Astrocyte (in vitro differentiated cells and primary cell): ENCODE data around the gene ADIPOQ.

Experiments used
- EZH2 ChIP-seq: IDR thresholded peaks from 2 replicates; pipeline ENCODE4 v1.6.1; 2012; ENCODE audit warnings: mild to moderate bottlenecking, low read length, inconsistent platforms; ENCODE audit not compliant: insufficient read depth
- TF ChIP-seq, protein P1 (sequence below): IDR thresholded peaks from 2 replicates; pipeline ENCODE4 v1.5.1; 2011; ENCODE audit warnings: low read depth, mild to moderate bottlenecking, inconsistent platforms, low read length, moderate library complexity; ENCODE audit not compliant: insufficient read depth

DNA sequence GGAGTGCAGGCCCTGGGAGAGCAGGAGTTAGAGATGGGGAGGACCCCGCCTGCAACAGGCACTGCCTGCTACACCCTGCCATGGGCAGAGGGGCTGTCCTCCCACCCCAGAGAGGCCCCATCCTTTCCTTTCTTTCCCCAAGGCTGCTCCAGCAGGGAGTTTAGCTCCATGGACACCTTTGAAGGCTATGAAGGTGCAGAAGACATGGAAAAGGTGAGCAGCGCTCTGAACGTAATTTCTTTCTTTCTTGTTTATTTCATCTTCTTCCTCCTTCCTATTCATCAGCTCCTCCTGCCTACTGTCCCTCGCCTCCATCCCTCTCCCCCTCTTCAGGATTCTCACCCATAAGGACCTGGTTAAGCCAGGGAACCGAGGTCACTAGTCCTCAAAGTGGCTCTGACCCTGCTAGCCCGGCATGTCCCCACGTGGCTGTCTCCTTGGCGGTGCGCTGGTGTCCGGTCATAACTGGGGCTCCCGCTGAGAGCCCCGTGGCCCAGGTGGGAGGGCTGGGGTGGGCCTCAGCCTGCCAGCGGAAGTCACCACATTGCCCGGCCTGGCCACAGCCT lies 16.0 kb upstream of the ADIPOQ start:
- TF ChIP-seq, protein P1, sequence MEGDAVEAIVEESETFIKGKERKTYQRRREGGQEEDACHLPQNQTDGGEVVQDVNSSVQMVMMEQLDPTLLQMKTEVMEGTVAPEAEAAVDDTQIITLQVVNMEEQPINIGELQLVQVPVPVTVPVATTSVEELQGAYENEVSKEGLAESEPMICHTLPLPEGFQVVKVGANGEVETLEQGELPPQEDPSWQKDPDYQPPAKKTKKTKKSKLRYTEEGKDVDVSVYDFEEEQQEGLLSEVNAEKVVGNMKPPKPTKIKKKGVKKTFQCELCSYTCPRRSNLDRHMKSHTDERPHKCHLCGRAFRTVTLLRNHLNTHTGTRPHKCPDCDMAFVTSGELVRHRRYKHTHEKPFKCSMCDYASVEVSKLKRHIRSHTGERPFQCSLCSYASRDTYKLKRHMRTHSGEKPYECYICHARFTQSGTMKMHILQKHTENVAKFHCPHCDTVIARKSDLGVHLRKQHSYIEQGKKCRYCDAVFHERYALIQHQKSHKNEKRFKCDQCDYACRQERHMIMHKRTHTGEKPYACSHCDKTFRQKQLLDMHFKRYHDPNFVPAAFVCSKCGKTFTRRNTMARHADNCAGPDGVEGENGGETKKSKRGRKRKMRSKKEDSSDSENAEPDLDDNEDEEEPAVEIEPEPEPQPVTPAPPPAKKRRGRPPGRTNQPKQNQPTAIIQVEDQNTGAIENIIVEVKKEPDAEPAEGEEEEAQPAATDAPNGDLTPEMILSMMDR, result no peak
- no peak for TF ChIP-seq EZH2
